ENCODE data around the gene RNF44.

Gene RNF44

DNA sequence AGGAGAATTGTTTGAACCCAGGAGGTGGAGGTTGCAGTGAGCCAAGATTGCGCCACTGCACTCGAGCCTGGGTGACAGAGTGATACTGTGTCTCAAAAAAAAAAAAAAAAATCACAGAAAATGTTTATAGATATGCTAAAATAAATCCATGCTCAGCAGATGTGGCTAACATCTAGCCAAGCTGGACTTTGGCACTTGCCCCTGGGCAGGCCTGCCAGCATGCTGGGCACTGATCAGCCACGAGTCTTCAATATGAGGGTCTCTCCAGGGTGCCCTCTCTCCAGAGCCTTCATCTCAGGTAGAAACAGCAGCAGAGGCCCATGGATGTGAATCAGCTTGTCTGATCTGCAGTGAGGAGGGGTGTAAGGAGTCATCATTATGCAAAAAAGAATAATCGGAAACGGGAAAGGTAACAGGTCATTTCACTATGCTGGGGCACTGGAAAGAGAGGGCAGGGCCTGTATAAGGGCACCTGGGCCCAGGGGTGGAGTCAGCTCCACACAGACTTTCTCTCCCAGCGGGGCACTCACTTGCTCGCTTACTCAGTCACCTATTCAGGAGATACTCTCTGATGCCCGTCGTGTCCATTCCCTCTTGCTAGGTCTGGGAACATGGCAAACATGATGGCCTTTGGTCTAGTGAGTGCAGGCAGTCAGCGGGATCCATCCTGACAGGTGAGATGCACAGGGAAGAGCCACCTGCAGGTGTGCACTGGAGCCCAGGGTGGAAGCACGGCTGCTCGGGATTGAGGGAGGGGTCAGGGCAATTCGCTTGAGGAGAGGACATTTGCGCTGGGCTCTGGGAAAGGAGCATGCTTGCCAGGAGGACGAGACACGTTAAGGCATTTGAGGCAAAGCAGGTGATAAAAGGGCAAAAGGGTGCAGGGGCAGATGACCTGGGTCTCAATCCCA is 17.1 kb downstream of the RNF44 start:
- DNase-seq (ENCODE audit: low spot score), result no peak

DNA sequence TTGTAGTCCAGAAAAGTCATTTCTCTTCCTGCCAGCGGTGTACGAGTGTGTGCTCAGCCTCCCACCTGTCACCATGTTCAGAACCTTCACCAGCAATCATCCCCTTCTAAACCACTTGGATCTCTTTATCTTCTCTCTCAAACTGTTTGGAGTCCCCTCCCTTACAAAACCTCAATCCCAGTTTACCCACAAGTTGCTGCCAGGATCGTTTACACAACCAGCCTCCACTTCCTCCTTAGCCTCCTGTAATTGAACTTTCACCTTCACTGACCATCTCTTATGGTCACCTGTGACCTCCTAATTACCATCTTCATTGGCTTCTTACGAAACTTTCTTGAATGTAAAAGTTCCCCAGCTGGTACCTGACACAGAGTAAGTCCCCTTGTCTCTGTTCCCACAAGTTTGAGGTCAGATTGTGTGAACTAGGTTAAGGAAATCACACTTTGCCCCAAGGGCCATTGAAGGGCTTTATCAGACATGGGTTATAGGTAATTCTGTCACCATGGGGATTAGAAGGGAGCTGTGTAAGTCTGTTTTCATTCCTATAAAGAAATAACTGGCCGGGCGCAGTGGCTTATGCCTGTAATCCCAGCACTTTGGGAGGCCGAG is 20.0 kb downstream of the RNF44 start:
- no peak for DNase-seq (ENCODE audit: low spot score)
- TF ChIP-seq, protein P1, sequence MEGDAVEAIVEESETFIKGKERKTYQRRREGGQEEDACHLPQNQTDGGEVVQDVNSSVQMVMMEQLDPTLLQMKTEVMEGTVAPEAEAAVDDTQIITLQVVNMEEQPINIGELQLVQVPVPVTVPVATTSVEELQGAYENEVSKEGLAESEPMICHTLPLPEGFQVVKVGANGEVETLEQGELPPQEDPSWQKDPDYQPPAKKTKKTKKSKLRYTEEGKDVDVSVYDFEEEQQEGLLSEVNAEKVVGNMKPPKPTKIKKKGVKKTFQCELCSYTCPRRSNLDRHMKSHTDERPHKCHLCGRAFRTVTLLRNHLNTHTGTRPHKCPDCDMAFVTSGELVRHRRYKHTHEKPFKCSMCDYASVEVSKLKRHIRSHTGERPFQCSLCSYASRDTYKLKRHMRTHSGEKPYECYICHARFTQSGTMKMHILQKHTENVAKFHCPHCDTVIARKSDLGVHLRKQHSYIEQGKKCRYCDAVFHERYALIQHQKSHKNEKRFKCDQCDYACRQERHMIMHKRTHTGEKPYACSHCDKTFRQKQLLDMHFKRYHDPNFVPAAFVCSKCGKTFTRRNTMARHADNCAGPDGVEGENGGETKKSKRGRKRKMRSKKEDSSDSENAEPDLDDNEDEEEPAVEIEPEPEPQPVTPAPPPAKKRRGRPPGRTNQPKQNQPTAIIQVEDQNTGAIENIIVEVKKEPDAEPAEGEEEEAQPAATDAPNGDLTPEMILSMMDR (IDR thresholded peaks at IDR 0.05; ENCODE audit: extremely low read depth, missing control alignments), result no peak

More for the DNA sequence above, 17.1 kb downstream of the RNF44 start:
- TF ChIP-seq, protein P1 (IDR thresholded peaks at IDR 0.05; ENCODE audit: extremely low read depth, missing control alignments), result no peak

DNA sequence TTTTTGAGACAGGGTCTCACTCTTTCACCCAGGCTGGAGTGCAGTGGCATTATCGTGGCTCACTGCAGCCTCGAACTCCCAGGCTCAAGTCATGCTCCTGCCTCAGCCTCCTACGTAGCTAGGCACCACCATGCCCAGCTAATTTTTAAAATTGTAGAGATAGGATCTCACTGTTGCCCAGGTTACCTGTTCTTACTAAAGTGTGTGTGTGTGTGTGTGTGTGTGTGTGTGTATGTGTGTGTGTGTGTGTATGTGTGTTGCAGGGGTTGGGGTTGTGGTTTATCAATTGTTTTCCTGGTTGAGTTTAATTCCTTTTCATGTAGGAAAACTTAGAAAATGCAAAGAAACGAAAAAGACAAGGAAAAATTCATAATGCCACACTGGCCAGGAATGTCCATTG is 21.8 kb downstream of the RNF44 start:
- TF ChIP-seq, protein P1 (IDR thresholded peaks at IDR 0.05; ENCODE audit: extremely low read depth, missing control alignments), result no peak
- DNase-seq (ENCODE audit: low spot score), result no peak

DNA sequence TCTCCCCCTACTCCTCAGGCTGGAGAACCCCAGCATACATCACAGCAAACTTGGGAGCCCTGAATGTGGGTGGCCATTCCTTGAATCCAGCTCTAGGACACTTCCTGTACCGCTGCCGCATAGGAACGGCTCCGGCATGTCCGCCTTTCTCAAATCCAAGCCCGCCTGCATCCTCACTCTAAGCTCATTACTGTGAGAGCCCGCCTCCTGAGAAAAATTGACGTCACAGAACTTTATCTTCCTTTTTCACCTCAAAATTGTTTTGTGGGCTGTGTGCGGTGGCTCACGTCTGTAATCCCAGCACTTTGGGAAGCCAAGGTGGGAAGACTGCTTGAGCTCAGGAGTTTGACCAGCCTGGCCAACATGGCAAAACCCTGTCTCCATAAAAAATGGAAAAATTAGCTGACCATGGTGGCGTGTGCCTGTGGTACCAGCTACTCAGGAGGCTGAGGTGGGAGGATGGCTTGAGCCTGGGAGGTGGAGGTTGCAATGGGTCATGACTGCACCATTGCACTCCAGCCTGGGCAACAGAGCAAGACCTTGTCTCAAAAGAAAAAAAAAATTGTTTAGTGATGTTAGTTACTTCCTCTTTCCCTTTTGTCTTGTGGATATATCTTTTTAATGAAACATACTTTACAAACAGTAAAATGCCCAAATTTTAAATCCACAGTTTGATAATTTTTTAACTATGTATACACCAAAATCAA is 22.8 kb downstream of the RNF44 start:
- DNase-seq (ENCODE audit: low spot score), result no peak
- TF ChIP-seq, protein P1 (IDR thresholded peaks at IDR 0.05; ENCODE audit: extremely low read depth, missing control alignments), result no peak

DNA sequence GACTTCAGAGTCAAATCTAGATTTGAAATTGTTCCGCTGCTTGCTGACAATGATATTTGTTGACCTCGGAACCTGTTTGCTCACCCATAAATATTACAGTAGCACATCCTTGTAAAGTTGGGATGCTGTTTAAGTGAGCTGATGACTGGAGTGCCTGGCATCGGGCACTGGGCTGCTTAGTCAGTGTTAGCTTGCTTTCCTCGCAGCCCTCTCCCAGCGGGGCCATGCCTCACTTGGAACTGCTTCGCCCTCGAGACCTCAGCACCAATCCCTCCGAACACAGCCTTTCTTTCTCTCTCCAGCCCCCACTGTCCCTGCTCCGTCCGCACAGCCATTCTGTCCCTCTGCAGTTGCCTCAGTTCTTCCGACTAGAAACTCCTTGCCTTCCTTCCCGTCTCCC is 23.4 kb downstream of the RNF44 start:
- no peak for DNase-seq (ENCODE audit: low spot score)
- TF ChIP-seq, protein P1 (IDR thresholded peaks at IDR 0.05; ENCODE audit: extremely low read depth, missing control alignments), result no peak

DNA sequence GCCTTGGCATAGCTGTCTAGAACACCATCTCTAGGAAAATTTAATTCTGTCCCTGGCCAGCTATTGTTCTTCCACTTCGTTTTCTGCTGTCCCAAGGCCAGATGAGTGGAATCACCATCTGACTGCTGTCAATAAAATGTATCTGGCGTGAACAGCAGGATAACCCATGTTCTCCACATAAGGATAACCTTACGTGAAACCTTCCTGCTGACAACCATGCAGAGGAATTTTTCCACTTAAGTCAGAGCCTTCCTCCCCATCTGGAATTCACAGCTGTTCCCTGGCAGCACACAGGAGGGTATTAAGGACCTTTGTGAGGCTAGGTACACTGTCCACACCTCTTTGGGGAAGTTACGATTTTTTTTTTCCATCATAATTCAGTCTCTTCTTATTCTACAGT is 28.6 kb downstream of the RNF44 start:
- TF ChIP-seq, protein P1 (IDR thresholded peaks at IDR 0.05; ENCODE audit: extremely low read depth, missing control alignments), result no peak
- DNase-seq (ENCODE audit: low spot score), result no peak

DNA sequence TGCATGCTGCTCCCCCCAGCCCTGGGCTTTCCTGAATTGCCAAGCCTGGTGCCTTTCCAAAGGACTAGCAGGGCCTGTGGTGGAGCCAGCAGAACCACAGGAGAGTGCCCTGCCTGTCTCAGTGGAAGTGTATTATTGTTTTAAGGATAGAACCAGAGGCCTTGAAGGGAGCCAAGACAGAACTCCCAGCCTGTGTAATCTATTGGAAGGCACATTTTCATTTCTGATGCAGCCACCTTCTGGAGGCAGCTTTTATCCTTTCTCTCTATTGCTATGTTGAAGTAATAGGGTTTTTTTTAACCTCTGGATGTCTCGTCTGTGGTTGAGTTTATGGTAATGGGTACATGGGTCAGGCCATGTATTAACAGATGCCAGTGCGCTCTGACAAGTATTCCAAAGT is 29.3 kb downstream of the RNF44 start:
- DNase-seq (ENCODE audit: low spot score), result no peak
- TF ChIP-seq, protein P1 (IDR thresholded peaks at IDR 0.05; ENCODE audit: extremely low read depth, missing control alignments), result no peak

Data from GM20000 (cell line).